Ishikawa (cell line): ENCODE measurements around the gene RFTN1.

Source experiments
- CEBPB ChIP-seq: IDR thresholded peaks from 2 replicates; pipeline ENCODE4 v1.6.1; 2012
- CREB1 ChIP-seq: IDR thresholded peaks from 2 replicates; pipeline ENCODE4 v1.6.1; 2012; ENCODE audit warnings: low read depth
- EGR1 ChIP-seq: IDR thresholded peaks from 2 replicates; pipeline ENCODE4 v1.6.1; 2012
- EP300 ChIP-seq: IDR thresholded peaks from 2 replicates; pipeline ENCODE4 v1.6.1; 2012; ENCODE audit warnings: borderline replicate concordance
- FOXM1 ChIP-seq: IDR thresholded peaks from 2 replicates; pipeline ENCODE4 v1.6.1; 2012; ENCODE audit warnings: low read depth, borderline replicate concordance
- RAD21 ChIP-seq: IDR thresholded peaks from 2 replicates; pipeline ENCODE4 v1.6.1; 2012; ENCODE audit warnings: low read depth
- REST ChIP-seq: IDR thresholded peaks from 2 replicates; pipeline ENCODE4 v1.6.1; 2012; ENCODE audit warnings: low read depth, mild to moderate bottlenecking
- TAF1 ChIP-seq: IDR thresholded peaks from 2 replicates; pipeline ENCODE4 v1.6.1; 2012; ENCODE audit warnings: low read depth, mild to moderate bottlenecking
- TEAD4 ChIP-seq: IDR thresholded peaks from 2 replicates; pipeline ENCODE4 v1.6.1; 2012
- YY1 ChIP-seq: IDR thresholded peaks from 2 replicates; pipeline ENCODE4 v1.6.1; 2012; ENCODE audit warnings: low read depth
- TF ChIP-seq, protein P1 (sequence below): IDR thresholded peaks from 2 replicates; pipeline ENCODE4 v1.6.1; 2012
- TF ChIP-seq, protein P2 (sequence below): IDR thresholded peaks from 2 replicates; pipeline ENCODE4 v1.6.1; 2012

GRCh38 chr3:16398648-16399047, 114.9 kb downstream of the RFTN1 start:
- TF ChIP-seq, protein P1, sequence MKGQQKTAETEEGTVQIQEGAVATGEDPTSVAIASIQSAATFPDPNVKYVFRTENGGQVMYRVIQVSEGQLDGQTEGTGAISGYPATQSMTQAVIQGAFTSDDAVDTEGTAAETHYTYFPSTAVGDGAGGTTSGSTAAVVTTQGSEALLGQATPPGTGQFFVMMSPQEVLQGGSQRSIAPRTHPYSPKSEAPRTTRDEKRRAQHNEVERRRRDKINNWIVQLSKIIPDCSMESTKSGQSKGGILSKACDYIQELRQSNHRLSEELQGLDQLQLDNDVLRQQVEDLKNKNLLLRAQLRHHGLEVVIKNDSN = no peak
- TF ChIP-seq RAD21 = no peak
- TF ChIP-seq CREB1 = no peak
- TF ChIP-seq TEAD4 = no peak
- TF ChIP-seq REST = no peak
- TF ChIP-seq TAF1 = no peak
- no peak for TF ChIP-seq CEBPB
- no peak for TF ChIP-seq EP300
- TF ChIP-seq YY1 = no peak
- TF ChIP-seq, protein P2, sequence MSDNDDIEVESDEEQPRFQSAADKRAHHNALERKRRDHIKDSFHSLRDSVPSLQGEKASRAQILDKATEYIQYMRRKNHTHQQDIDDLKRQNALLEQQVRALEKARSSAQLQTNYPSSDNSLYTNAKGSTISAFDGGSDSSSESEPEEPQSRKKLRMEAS = no peak
- no peak for TF ChIP-seq FOXM1
- no peak for TF ChIP-seq EGR1
